Fibroblast of upper back skin (primary cell): ENCODE results near the gene DRD4.

ENCODE experiments used
- DNase-seq: peaks from one replicate; pipeline ENCODE4 v3.0.0-alpha.2; 2013

Gene DRD4

DNA sequence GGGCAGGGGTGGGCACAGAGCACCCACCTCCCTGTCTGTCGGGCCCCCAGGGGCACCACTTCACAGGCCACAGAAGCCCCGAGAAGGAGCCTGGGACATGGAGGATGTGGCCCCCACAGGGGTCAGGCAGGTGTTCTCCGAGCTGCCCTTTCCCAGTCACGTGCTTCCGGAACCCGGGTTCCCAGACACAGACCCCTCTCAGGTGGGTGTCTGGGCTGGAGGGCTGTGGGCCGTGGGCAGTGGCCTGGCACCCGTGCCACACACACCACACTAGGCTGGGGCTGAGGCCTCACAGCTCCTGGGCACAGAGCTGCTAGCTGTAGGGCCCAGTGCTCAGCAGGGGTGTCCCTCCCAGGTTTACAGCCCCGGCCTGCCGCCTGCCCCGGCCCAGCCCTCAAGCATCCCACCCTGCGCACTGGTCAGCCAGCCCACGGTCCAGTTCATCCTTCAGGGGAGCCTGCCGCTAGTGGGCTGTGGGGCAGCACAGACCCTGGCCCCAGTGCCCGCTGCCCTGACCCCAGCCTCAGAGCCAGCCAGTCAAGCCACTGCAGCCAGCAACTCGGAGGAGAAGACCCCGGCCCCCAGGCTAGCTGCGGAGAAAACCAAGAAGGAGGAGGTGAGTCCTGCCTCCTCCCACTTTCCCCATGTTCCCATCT is 26.8 kb upstream of the DRD4 start:
- no peak for DNase-seq

DNA sequence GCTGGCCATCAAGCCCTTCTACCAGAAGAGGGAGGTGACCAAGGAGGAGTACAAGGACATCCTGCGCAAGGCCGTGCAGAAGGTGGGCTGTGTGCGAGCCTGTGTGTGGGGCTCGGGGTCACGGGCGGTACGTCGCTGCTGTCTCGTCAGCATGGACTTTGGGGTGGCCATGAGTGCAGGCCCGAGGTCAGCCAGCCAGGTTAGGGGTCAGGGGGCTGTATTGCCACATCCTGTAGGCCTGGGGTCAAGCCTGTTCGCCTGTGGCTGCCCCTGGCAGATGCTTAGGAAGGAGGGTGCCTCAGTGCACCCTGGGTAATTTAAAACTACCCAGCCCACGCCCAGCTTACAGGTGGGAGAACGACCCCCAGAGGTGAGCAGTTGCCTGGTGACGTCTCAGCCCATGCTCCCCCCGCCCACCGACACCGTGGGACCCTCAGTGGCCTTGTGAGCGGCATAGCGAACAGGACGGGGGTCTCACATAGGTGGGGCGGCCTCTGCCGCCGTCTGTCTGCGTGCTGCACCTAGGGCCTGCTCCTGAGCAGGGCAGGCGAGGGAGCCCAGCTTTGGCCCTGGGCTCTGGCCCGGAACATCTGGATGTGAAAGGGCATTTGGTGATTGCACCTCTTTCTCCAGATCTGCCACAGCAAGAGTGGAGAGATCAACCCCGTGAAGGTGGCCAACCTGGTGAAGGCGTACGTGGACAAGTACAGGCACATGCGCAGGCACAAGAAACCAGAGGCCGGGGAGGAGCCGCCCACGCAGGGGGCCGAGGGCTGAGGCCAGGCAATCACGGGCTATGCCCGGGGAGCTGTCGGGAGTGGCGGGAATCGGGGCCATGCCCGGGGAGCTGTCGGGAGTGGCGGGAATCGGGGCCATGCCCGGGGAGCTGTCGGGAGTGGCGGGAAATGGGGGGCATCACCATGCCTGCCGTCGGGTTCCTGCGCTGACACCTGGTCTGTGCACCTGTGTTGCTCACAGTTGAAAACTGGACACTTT is 25.8 kb upstream of the DRD4 start:
- DNase-seq: no peak

DNA sequence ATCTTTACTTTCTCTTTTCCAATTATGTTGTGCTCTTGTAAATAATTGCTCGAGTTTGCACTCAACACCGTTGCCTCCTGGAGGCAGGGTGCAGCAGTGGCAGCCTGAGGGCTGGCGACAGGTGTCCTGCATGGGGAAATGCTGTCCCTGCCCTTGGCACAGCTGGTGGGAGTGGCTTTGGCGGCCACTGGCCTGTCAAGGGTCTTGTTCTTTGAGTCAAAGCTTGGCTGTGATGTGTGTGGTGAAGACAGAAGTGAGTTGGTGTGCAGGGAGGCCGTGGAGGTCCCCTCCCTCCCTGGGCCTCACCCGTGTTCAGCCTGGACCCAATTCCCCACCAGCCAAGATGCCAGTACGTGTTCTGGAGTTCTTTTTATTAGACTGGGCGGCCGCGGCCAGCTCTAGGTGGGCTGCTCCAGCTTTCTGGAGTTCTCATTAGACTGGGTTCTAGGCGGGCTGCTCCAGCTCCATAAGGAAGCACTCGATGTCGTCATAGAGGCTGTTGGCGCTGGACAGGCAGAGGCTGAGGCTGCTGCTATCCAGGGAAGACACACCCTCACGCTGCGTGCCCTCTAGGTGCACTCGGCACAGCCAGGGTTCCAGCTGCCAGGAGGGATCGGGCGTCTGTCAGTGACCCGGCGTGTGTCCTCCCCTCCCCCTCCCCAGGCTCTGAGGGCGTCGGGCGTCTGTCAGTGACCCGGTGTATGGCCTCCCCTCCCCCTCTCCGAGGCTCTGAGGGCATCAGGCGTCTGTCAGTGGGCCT is 24.7 kb upstream of the DRD4 start:
- no peak for DNase-seq

DNA sequence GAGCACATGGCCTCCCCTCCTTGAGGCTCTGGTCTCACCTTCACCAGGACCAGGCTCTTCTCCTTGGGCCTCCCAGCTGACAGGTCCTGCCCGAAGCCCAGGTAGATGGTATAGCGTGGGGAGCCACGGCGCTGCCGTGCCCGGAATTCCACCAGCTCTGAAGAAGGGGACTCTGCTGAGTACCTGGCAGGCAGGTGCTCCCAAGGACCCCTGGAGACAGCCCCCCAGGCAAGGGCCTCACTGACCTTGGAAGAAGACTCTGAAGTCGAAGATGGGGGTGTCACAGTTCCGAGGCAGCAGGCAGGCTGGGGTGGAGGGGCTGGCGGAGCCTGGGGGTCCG is 24.1 kb upstream of the DRD4 start:
- DNase-seq: no peak

GRCh38 chr11:613369-613968 is 23.6 kb upstream of the DRD4 start:
- DNase-seq: peak; percentile 39

DNA sequence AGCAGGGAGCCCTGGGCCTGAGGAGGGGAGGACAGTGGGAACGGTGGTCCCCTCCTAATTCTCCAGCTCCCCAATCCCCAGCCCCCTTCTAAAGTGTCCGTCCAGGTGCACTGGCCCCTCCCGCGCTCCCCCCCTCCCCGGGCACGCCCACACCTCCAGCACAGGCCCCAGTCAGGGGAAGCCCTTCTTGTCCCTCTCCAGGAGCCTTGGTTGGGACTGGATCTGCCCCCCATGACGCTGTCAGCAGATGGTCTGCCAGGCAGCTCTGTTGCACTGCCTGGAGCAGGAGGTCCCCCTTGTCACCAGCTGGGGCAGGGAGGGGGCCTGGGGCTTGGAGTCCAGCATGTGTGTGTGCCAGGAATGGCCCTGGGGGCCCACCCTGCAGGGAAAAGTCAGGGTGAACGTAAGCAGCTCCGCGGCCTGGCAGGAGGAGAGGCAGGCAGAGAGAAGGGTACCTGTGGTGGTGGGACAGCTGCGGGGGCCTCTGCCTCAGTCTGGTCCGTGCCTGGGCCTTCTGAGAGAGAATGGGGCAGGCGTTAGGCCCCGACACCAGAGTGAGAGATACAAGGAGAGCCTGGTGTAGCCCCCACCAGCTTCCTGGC is 22.9 kb upstream of the DRD4 start:
- no peak for DNase-seq

- DNase-seq: no peak
These were observed 22.2 kb upstream of the DRD4 start for GRCh38 chr11:614623-615503.

DNA sequence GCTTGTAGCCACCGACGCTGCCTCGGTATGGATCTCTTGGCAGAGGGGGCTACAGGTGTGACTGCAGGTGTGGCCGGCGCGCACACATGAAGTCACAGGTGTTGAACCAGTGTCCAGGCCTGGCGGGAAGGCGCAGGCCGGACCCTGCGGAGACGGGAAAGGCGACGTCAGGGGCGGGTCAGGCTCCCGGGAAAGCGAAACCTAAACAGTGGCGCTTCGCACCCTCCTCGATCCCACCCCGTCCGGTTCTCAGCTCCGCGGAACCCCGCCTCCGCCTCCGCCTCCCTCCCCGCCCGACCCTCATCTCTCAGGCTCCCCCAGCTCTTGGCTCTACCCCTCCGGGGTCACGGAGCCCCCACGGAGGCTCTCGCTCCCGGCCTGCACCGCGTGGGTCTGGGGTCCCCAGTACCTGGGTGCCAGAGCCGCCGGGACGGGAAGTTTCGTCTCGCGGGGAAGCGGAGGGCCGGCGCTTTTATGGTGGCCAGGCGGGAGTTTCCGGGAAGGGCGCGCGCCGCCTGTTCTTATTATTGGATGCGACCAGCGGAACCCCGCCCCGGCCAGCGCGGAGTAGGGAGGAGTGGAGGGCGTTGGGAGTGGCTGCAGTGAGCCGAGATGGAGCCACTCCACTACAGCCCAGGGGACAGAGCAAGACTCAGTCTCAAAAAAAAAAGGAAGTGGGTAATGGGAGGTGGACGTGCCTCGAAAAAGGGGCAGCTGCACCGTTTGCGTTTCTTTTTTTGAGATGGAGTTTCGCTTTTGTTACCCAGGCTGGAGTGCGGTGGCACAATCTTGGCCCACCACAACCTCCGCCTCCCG is 21.4 kb upstream of the DRD4 start, which contains the start of gene IRF7:
IRF7 (minus strand) TSS at position 447 of the 816 bp plus-strand sequence. CDS start 586 bp downstream, outside the sequence.
- DNase-seq: peak; percentile 89

DNA sequence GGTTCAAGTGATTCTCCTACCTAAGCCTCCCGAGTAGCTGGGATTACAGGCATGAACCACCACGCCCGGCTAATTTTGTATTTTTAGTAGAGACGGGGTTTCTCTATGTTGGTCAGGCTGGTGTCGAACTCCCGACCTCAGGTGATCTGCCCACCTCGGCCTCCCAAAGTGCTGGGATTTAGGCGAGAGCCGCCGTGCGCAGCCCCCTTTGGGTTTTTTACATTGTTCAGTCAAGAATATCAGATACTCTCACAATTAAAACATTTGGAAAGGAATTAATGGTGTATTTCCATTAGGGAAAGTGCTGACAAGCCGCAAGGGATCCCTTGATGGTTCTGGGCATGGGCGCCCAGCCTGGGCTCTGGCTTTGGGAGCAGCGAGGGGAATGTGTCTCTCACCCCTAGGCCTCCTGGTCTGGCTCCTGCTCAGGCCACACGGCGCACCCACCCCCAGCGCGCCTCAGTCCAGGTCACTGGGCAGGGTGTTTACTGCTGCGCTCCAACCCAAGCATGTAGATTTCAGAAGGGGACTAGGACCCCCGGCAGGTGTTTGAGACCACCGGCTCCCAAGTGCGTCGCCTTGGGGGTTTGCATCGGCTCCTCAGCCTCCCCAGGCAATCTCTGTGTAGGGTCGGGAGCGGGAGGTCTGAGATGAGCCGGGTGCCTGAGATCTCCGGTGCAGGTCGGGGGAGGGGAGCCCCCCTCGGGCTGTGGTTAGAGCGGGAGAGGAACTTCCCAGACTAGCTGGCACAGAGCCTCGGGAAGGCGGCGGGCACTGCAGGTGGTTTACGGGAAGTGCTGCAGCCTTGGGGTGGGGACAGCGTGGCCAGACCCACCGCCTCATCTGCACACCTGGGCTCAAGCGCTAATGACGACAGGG is 20.5 kb upstream of the DRD4 start:
- DNase-seq: no peak

DNA sequence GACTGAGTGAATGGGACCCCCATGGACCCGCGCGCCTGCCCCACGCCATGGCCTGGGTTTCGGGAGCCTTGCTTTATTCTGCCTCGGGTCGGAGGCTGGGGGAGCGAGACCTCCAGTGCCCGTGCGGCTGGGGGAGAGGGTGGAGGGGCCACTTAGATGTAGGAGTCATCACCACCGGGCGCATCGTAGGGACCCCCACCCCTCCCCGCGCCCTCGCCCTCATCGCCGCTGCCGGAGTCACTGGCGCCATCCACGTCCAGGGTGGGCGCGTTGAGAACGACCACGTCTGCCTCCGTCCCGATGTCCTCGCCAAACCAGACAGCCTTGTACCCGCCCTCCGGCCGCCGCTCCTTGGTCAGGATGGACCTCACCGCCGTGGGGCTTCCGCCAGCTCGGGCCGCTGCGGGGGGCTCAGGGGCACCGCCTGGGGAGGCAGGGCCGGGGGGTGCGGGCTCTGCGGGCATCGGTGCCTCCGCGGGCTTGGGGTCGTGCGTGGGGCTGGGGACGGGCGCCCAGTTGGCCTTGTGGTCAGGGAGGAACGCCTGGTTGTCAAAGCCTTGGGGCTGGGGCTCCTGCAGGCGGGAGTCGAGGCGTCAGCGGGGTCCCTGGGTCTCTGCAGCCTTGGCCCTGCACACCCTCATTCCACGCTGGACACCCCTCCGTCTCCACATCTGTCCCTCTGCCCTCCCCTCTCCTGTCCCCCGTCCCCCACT is 19.7 kb upstream of the DRD4 start:
- DNase-seq: no peak

DNA sequence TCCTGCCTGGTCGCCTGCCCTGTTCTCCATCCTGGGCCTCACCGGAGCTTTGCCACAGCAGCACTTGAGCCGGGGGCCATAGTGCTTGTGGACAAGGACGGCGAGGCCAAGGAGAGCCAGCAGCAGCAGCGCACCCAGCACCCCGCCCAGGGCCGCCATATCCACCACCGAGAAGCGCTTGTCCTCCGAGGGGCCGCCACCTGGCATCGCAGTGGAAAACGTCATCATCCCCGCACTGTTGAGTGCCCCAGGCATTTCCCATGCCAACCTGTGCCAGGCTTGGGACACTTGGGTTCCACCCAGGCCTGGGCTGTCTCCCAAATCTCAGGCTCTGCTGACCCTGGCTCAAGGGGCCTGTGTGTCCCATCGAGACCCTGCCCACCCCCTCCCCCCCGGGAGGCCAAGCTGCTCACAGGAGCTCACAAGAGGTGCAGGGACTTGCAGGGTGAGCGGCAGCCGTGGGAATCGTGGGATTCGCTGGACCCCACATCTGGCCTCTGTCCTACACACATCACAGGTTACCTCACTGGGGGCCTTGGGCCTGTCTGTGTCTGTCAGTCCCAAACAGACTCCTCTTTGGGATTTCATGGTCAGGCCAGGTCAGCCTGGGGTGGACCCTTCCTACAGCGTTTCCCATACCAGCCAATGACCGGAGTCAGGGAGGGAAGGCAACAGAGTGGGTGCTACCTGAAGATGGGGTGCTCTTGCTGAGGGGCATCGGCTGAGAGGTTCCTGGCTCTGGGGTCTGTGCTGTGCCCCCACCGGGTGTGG is 19.0 kb upstream of the DRD4 start:
- no peak for DNase-seq

DNA sequence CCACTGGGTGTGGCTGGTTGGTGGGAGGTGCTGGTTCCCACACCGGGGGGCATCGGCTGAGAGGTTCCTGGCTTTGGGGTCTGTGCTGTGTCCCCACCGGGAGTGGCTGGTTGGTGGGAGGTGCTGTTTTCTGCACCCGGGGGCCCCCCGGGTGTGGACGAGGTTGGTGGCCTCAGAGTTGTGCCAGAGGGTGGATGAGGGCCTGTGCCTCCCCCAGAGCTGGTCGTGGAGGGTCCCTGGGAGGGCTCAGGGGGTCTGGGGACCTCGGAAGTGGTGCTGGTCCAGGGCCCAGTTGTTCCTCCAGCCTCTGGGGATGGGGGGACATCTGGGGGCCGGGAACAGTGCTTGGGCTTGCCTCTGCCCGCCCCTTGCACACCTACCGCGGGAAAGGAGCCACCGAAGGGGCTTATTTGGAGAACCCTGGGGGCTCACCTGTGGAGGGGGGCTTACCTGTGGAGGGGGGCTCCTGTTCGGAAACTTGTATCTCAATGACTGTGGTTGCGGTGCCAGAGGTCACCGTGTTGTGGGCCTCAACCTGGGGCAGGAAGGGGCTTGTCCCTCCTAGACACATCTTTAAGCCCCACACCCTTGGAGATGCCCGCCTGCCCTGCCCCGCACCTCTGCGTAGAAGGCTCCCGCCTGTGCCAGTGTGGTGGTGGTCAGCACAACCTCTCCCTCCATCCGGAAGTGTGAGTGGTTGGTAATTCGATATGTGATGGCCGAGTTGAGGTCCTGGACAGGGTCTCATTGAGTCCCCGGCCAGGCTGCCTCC is 18.0 kb upstream of the DRD4 start:
- DNase-seq: no peak

DNA sequence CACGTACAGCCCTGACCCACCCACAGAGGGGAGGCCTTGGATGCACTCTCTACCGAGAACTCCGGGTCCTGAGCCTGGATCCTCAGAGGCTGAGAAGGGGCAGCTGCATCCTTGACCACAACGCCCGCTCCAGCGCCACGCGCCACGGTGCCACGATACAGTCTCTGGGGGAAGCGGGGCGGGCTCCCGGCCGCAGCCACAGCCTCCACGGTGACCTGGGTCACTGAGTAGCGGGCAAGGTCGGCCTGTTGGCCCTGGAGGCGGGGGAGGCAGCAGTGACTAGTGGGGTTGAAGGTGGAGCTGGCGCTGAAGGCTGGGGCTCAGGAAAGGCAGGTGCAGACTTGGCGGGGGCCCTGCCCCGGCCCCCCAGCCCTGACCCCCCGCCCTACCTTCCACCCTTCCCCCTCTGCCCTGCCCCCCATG is 17.4 kb upstream of the DRD4 start:
- DNase-seq: no peak

DNA sequence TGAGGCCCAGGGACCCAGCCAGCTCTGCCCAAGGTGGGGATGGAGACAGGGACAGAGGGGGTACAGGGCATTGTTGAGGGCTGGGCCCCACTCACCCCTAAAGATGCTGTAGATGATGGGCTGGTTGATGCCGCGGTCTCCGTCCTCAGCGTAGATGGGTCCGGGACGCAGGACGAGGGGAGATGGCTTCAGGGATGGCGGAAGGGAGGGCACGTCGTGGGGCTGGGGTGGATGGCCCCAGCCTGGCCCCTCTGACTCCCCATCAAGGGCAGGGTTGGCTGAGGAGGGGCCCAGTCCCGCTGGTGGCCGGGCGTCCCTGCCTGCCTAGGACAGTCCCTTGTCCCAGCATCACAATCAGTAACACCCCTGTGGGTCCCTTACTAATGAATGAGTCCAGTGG is 16.9 kb upstream of the DRD4 start:
- DNase-seq: no peak

- DNase-seq: no peak
These were observed 15.9 kb upstream of the DRD4 start for GRCh38 chr11:620935-621814.

- no peak for DNase-seq
These were observed 15.2 kb upstream of the DRD4 start for GRCh38 chr11:621838-622237.
